Stimulated activated naive B cell treated with anti-CD40 and anti-IgM and Interleukin-4, amounts not matched to agents 10 μg/mL and 1 μg/mL and 100 μg/mL, for 72 hours (primary cell): ENCODE data around the gene SEC24D.
A peak's percentile ranks its signal among the peaks of the same experiment; 100 is the strongest.
"Not testable (repeated sequence)": the region's sequence is repeated elsewhere in the genome, so short reads cannot be mapped to it uniquely, and the experiment has no call there.

ENCODE experiments used
- ATAC-seq, 2 donors: fragments of 150-1000 bp; cut with Tn5 transposase; replicated peaks; 2 replicates each; pipeline ENCODE4 v1.10.0; 2021; ENCODE audit warnings: moderate library complexity in 1 of 2
- DNase-seq: peaks from one replicate; pipeline ENCODE4 v3.0.0; 2021
- H3K27ac Mint-ChIP-seq: one replicate; pipeline ENCODE4 v1.8.0; 2022; ENCODE audit warnings: mild to moderate bottlenecking, mixed read lengths
- H3K27me3 Mint-ChIP-seq, 2 donors: one replicate each; pipeline ENCODE4 v1.8.0; 2022; ENCODE audit warnings: mixed read lengths in 2 of 2
- H3K36me3 Mint-ChIP-seq, 2 donors: one replicate each; pipeline ENCODE4 v1.8.0; 2022; ENCODE audit warnings: mixed read lengths in 2 of 2, mild to moderate bottlenecking in 1 of 2
- H3K4me1 Mint-ChIP-seq, 2 donors: one replicate each; pipeline ENCODE4 v1.8.0; 2022; ENCODE audit warnings: mixed read lengths in 2 of 2, mild to moderate bottlenecking in 1 of 2
- H3K4me3 Mint-ChIP-seq, 2 donors: one replicate each; pipeline ENCODE4 v1.8.0; 2022; ENCODE audit warnings: mild to moderate bottlenecking in 2 of 2, mixed read lengths in 2 of 2, moderate library complexity in 1 of 2
- H3K9me3 Mint-ChIP-seq, 2 donors: one replicate each; pipeline ENCODE4 v1.8.0; 2022; ENCODE audit warnings: mixed read lengths in 2 of 2, mild to moderate bottlenecking in 1 of 2

Gene SEC24D

GRCh38 chr4:118783887-118784286 is 52.0 kb downstream of the SEC24D start:
- Mint-ChIP-seq H3K27ac (no peak overlapping the region), H3K27me3 (no peaks in the 10 kb centered on the region), H3K4me1 (no peaks in the 10 kb centered on the region), H3K4me3 (no peak overlapping the region), H3K36me3 (peaks cover 18 to 29% of the 10 kb centered on the region in 2 donors), H3K9me3 (peaks cover 0 to 3% of the 10 kb centered on the region in 2 donors)
- ATAC-seq = no peak
- no peak for DNase-seq

DNA sequence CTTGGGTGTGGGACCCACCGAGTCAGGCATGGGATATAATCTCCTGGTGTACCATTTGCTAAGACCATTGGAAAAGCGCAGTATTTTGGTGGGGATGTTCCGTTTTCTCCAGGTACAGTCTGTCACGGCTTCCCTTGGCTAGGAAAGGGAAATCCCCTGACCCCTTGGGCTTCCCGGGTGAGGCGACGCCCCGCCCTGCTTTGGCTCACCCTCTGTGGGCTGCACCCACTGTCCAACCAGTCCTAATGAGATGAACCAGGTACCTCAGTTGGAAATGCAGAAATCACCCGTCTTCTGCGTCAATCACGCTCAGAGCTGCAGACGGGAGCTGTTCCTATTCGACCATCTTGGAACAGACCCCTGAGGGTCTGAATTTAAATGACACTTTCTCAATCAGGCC is 53.0 kb downstream of the SEC24D start:
- DNase-seq, ATAC-seq, H3K27me3 Mint-ChIP-seq, H3K4me1 Mint-ChIP-seq, H3K27ac Mint-ChIP-seq, H3K9me3 Mint-ChIP-seq, H3K4me3 Mint-ChIP-seq: not testable (repeated sequence)
- peaks cover 16 to 26% of the 10 kb centered on the region in 2 donors for H3K36me3 Mint-ChIP-seq

DNA sequence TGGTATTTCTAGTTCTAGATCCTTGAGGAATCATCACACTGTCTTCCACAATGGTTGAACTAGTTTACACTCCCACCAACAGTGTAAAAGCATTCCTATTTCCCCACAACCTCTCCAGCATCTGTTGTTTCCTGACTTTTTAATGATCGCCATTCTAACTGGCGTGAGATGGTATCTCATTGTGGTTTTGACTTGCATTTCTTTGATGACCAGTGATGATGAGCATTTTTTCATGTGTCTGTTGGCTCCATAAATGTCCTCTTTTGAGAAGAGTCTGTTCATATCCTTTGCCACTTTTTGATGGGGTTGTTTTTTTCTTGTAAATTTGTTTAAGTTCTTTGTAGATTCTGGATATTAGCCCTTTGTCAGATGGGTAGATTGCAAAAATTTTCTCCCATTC is 58.3 kb downstream of the SEC24D start:
- not testable (repeated sequence) for DNase-seq, H3K27me3 Mint-ChIP-seq, ATAC-seq, H3K4me3 Mint-ChIP-seq, H3K4me1 Mint-ChIP-seq, H3K9me3 Mint-ChIP-seq, H3K27ac Mint-ChIP-seq
- peaks cover 13 to 18% of the 10 kb centered on the region in 2 donors for H3K36me3 Mint-ChIP-seq

GRCh38 chr4:118776955-118777640 is 58.8 kb downstream of the SEC24D start:
- peaks cover 10 to 14% of the 10 kb centered on the region in 2 donors for H3K36me3 Mint-ChIP-seq
- not testable (repeated sequence) for DNase-seq, H3K27ac Mint-ChIP-seq, H3K27me3 Mint-ChIP-seq, ATAC-seq, H3K4me1 Mint-ChIP-seq, H3K9me3 Mint-ChIP-seq, H3K4me3 Mint-ChIP-seq

DNA sequence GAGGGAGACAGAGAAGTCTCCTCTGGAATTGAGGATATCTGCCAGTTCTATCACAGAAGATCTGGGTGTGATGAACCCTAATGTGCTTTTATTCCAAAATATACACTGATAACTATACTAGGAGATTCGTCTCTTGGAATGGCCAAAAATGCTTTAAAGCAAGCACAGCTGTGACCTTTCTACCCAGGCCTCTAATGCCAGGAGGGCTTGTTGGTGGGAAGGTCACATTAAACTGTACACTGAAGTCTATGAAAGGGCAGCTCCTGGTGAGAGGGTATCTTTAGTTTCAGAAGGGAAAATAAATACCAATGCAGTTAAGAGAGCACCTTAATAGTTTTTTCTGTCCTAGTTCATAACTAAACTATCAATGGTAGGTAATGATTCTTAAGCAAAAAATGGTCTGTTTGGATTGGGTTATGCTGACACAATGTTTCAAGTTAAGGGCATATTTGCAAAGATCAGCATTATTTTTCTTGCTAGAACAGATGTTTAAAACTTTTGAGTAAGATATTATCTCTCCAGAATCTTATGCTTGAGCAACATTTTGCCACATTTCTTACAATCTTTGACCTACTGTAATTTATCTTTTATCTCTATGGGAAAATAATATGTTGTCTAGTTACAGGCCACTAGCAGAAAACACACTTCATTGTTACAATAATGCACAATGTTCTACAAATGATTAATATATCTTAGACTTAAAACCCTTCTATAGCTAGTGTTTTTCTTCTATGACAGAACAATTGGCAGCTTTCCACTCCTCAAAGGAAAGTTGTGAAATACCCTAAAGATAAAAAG is 59.6 kb downstream of the SEC24D start:
- Mint-ChIP-seq H3K27ac (no peak overlapping the region), H3K4me1 (no peaks in the 10 kb centered on the region)
- DNase-seq = no peak

GRCh38 chr4:118775405-118775804 is 60.5 kb downstream of the SEC24D start:
- Mint-ChIP-seq H3K4me1 (no peaks in the 10 kb centered on the region), H3K9me3 (peaks cover 0 to 3% of the 10 kb centered on the region in 2 donors), H3K27ac (no peak overlapping the region), H3K36me3 (peaks cover 2 to 5% of the 10 kb centered on the region in 2 donors), H3K27me3 (no peaks in the 10 kb centered on the region), H3K4me3 (no peak overlapping the region)
- ATAC-seq (no peak), DNase-seq (no peak)

More for the DNA sequence above, 59.6 kb downstream of the SEC24D start:
- no peak for ATAC-seq
- Mint-ChIP-seq H3K9me3 (peaks cover 0 to 3% of the 10 kb centered on the region in 2 donors), H3K36me3 (peaks cover 5 to 7% of the 10 kb centered on the region in 2 donors), H3K27me3 (no peaks in the 10 kb centered on the region), H3K4me3 (no peak overlapping the region)

DNA sequence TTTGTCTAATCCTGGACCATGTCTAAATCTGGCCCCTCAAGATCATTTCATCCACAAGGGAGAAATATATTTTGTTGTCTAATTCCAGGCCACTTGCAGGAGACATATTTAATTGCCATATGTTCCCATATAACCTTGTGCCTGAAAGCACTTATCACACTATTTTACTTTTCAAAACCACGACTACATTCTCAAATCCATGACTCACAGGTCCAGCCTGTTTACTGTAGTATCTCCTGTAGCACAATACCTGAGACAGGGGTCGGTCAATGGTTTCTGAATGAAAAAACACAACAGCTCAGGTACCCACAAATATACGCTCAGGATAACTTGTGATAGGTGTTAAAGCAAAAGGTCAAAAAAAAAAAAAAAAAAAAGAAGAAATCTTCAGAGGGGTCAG is 60.9 kb downstream of the SEC24D start:
- DNase-seq = no peak
- H3K27ac Mint-ChIP-seq = no peak overlapping the region
- no peak overlapping the region for H3K4me3 Mint-ChIP-seq

GRCh38 chr4:118774321-118774720 is 61.6 kb downstream of the SEC24D start:
- Mint-ChIP-seq H3K27ac (no peak overlapping the region), H3K9me3 (peaks cover 0 to 2% of the 10 kb centered on the region in 2 donors), H3K27me3 (no peaks in the 10 kb centered on the region), H3K4me3 (no peak overlapping the region), H3K4me1 (no peaks in the 10 kb centered on the region), H3K36me3 (peaks cover 2 to 7% of the 10 kb centered on the region in 2 donors)
- ATAC-seq (no peak), DNase-seq (no peak)

More for the DNA sequence above, 60.9 kb downstream of the SEC24D start:
- peaks cover 2 to 4% of the 10 kb centered on the region in 2 donors for H3K36me3 Mint-ChIP-seq
- peaks cover 0 to 2% of the 10 kb centered on the region in 2 donors for H3K9me3 Mint-ChIP-seq
- no peak for ATAC-seq
- H3K27me3 Mint-ChIP-seq = no peaks in the 10 kb centered on the region
- no peaks in the 10 kb centered on the region for H3K4me1 Mint-ChIP-seq

DNA sequence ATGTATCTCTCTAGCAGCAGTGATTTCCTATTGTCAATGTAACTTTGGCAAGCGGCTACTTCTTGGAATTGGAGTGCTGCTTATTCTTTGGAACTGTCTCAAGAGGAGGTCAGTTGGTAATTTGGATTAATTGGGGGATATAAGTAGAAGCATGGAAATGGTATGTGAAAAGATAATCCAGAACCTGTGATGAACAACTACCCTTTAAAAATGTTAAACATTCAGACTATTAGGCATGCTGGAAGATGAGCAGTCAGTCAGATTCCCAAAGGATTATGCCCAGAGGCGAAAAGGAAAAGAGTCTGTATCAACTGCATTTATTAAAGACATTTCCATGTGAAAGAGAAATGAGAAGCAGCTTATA is 62.5 kb downstream of the SEC24D start:
- peaks cover 2 to 7% of the 10 kb centered on the region in 2 donors for H3K36me3 Mint-ChIP-seq

DNA sequence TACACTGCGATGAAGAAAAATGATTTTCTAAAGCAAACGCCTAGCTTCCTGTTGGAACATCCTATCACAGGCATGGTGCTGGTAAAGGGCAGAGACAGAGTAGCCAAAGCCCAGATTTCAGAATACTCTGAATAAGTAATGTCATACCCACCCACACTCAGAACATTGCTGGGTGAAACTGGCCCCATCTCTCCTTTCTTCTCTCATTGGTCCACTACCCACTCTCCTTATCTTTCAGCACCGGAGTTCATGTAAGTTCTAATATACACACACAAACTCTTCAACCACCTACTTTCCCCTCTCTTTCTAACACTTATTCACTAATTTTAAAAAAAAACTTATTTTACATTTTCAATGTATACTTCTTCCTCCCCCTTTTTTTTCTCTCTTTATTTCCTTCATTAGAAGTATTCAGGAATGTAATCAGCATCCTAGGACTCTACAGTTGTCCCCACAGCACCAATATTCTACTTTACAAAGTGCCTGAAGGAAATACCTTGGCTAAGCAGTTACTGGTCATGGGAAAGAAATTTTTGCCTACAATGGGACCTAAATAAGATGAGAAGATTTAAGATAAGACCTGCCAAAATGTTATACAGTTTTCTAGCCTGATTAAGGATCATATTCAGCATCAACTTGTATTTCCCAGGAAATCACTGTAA is 63.0 kb downstream of the SEC24D start:
- DNase-seq (no peak), ATAC-seq (no peak)
- Mint-ChIP-seq H3K27ac (no peak overlapping the region), H3K4me1 (no peaks in the 10 kb centered on the region), H3K27me3 (no peaks in the 10 kb centered on the region), H3K36me3 (peaks cover 2 to 7% of the 10 kb centered on the region in 2 donors), H3K4me3 (no peak overlapping the region), H3K9me3 (peaks cover 0 to 2% of the 10 kb centered on the region in 2 donors)

More for the DNA sequence above, 62.5 kb downstream of the SEC24D start:
- peaks cover 0 to 2% of the 10 kb centered on the region in 2 donors for H3K9me3 Mint-ChIP-seq
- no peaks in the 10 kb centered on the region for H3K27me3 Mint-ChIP-seq
- no peak for DNase-seq
- no peaks in the 10 kb centered on the region for H3K4me1 Mint-ChIP-seq
- no peak overlapping the region for H3K4me3 Mint-ChIP-seq
- H3K27ac Mint-ChIP-seq = no peak overlapping the region
- ATAC-seq = no peak

DNA sequence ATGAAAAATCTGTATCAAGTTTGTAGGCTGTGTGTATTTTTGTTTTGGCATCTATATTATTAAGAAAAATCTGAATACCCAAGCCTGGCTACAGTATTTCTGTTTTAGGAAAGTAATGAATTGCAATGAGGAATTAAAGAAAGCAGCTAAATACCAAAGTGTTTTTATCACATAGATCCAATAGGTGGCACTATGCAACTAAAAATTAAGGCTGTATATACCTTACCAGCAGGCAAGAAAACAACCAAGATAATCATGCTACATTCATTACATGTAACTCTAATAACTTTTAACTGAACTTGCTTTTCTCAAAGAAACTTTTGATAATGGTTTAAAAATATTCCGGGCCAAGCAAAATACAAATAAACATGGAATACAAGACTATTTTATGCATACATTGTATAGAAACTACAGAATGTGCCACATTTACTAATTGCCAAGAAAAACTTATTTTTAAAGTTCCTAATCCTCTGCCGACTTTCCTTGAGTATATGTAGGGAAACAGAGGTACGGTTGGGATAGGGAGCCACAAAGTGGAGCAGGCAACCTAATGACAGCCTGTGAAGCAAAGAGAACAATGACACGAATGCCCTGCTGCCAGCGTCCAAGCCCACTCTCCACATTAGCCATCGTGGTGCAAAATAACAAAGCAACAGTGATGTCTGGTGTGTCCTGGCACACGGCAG is 63.7 kb downstream of the SEC24D start:
- Mint-ChIP-seq H3K4me3 (no peak overlapping the region), H3K27me3 (no peaks in the 10 kb centered on the region), H3K9me3 (no peaks in the 10 kb centered on the region), H3K27ac (no peak overlapping the region), H3K36me3 (peaks cover 0 to 7% of the 10 kb centered on the region in 2 donors), H3K4me1 (no peaks in the 10 kb centered on the region)
- peak; percentile 61 to 66 for ATAC-seq
- DNase-seq = no peak

GRCh38 chr4:118770741-118771187 is 65.2 kb downstream of the SEC24D start:
- Mint-ChIP-seq H3K27me3 (no peaks in the 10 kb centered on the region), H3K36me3 (peaks cover 10 to 13% of the 10 kb centered on the region in 2 donors), H3K4me1 (no peaks in the 10 kb centered on the region), H3K27ac (no peak overlapping the region), H3K9me3 (no peaks in the 10 kb centered on the region), H3K4me3 (no peak overlapping the region)
- ATAC-seq (no peak), DNase-seq (no peak)

- ATAC-seq (no peak), DNase-seq (no peak)
- Mint-ChIP-seq H3K36me3 (peaks cover 12 to 17% of the 10 kb centered on the region in 2 donors), H3K4me3 (no peak overlapping the region), H3K27me3 (no peaks in the 10 kb centered on the region), H3K4me1 (no peaks in the 10 kb centered on the region), H3K27ac (no peak overlapping the region), H3K9me3 (no peaks in the 10 kb centered on the region)
These were observed 66.8 kb downstream of the SEC24D start for GRCh38 chr4:118769161-118769560.

DNA sequence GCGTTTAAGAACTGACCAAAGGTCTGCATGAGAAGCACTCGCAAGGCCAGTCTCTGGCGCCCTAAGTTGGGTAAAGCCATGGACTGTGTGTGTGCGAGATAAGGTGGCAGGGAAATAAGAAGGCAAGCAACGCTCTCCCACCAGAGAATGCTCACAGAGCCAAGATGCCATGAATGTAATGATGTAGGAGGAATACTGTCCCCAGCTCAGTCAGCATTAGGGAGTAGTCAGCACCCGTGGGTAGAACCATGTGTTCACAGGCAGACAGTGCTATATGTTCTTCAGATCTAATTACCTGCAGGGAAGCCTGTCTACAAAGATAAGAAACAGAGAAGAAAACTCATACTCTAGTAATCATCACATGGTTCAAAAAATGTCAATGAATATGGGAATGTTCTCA is 68.8 kb downstream of the SEC24D start:
- ATAC-seq (no peak), DNase-seq (no peak)
- no peaks in the 10 kb centered on the region for H3K27me3 Mint-ChIP-seq
- H3K36me3 Mint-ChIP-seq = peaks cover 17 to 25% of the 10 kb centered on the region in 2 donors
- H3K4me3 Mint-ChIP-seq = no peak overlapping the region
- H3K27ac Mint-ChIP-seq = no peak overlapping the region
- H3K9me3 Mint-ChIP-seq = no peaks in the 10 kb centered on the region
- H3K4me1 Mint-ChIP-seq = no peaks in the 10 kb centered on the region
